SK-N-SH (cell line): ENCODE measurements around the gene EGLN3.

Experiments used
- EZH2phosphoT487 ChIP-seq: fragments of 200-600 bp; sonication (generic); IDR thresholded peaks from 2 replicates; pipeline ENCODE4 v1.6.1; 2017; ENCODE audit warnings: low read depth, mixed run types, mild to moderate bottlenecking, antibody characterized with exemption, moderate library complexity, borderline replicate concordance
- MXI1 ChIP-seq: IDR thresholded peaks from 2 replicates; pipeline ENCODE4 v1.6.1; 2012; ENCODE audit warnings: mild to moderate bottlenecking, low read depth, low read length, improper control_type of control experiment
- POLR2AphosphoS5 ChIP-seq: IDR thresholded peaks from 2 replicates; pipeline ENCODE4 v1.6.1; 2012; ENCODE audit warnings: low read depth, low read length

GRCh38 chr14:33972583-33973081 lies 21.8 kb upstream of the EGLN3 start:
- TF ChIP-seq EZH2phosphoT487 (no peak), MXI1 (no peak), POLR2AphosphoS5 (no peak)
